SK-N-SH (cell line): ENCODE data around the gene LRRN1. TPM values are rescaled to one million over a fixed set of nuclear protein-coding genes. Genes with fewer than 3 reads are reported as not detected.

Experiments
- CTCF ChIA-PET: fragments of 300-600, 350-600 bp; formaldehyde crosslinking; extraction: SDS; loops from one replicate; lab custom pipeline; 2021; lab: Yijun Ruan, JAX
- POLR2A ChIA-PET: fragments of 350-600 bp; sonication (Branson Sonifier 250); formaldehyde crosslinking; extraction: SDS; loops from one replicate; lab custom pipeline; 2020; ENCODE audit warnings: antibody characterized with exemption, inconsistent platforms; lab: Yijun Ruan, JAX
- DNase-seq: peaks from one replicate; pipeline ENCODE4 v3.0.0; 2012
- H2AFZ ChIP-seq: fragments of 200-600 bp; sonication (generic); 2 replicates; pipeline ENCODE4 v1.8.1; 2016; ENCODE audit warnings: antibody characterized with exemption, mild to moderate bottlenecking, low read depth
- H3F3A ChIP-seq: fragments of 200-600 bp; sonication (generic); replicated peaks from 2 replicates; pipeline ENCODE3; 2016; ENCODE audit warnings: antibody characterized with exemption, mild to moderate bottlenecking; ENCODE audit not compliant: insufficient read depth
- H3K27ac ChIP-seq, 2 experiments: fragments of 200-500 bp in 1 of 2; fragments of 200-600 bp in 1 of 2; sonication (Bioruptor generic) in 1 of 2; sonication (generic), shearing (Covaris generic) in 1 of 2; 2 replicates each; pipeline versions ENCODE4 v1.5.1 to v1.6.1; 2014 to 2016; ENCODE audit warnings: low read depth in 2 of 2, inconsistent platforms in 1 of 2, low read length in 1 of 2, mild to moderate bottlenecking in 1 of 2, mixed read lengths in 1 of 2
- H3K27me3 ChIP-seq: fragments of 200-600 bp; sonication (generic), shearing (Covaris generic); 2 replicates; pipeline ENCODE4 v1.6.1; 2016; ENCODE audit warnings: mixed run types; ENCODE audit not compliant: insufficient read depth
- H3K36me3 ChIP-seq, 2 experiments: fragments of 200-500 bp in 1 of 2; fragments of 200-600 bp in 1 of 2; sonication (Bioruptor generic) in 1 of 2; sonication (generic) in 1 of 2; replicated peaks in 1 of 2; 2 replicates each; pipeline versions ENCODE3 to v1.5.1; 2014 to 2016; ENCODE audit warnings: low read length in 1 of 2, mild to moderate bottlenecking in 1 of 2; ENCODE audit not compliant: insufficient read depth in 2 of 2, control insufficient read depth in 1 of 2
- H3K4me1 ChIP-seq, 2 experiments: fragments of 200-500 bp in 1 of 2; fragments of 200-600 bp in 1 of 2; sonication (Bioruptor generic) in 1 of 2; sonication (generic), shearing (Covaris generic) in 1 of 2; 2 replicates each; pipeline versions ENCODE4 v1.5.1 to v1.6.1; 2014 to 2016; ENCODE audit warnings: low read depth in 1 of 2, low read length in 1 of 2, mixed run types in 1 of 2; ENCODE audit not compliant: insufficient read depth in 2 of 2, control insufficient read depth in 1 of 2
- H3K4me2 ChIP-seq: fragments of 200-600 bp; sonication (generic), shearing (Covaris generic); 2 replicates; pipeline ENCODE4 v1.6.1; 2017; ENCODE audit warnings: mixed run types
- H3K4me3 ChIP-seq, 2 experiments: fragments of 200-500 bp in 1 of 2; fragments of 200-600 bp in 1 of 2; sonication (Bioruptor generic) in 1 of 2; sonication (generic), shearing (Covaris generic) in 1 of 2; 2 replicates each; pipeline versions ENCODE4 v1.5.1 to v1.8.1; 2014 to 2016; ENCODE audit warnings: low read depth in 2 of 2, inconsistent platforms in 1 of 2, low read length in 1 of 2, mild to moderate bottlenecking in 1 of 2, mixed read lengths in 1 of 2, moderate library complexity in 1 of 2
- H3K79me2 ChIP-seq: fragments of 200-600 bp; sonication (generic); 2 replicates; pipeline ENCODE4 v1.8.1; 2017; ENCODE audit warnings: mild to moderate bottlenecking; ENCODE audit not compliant: insufficient read depth
- H3K9ac ChIP-seq: fragments of 200-600 bp; sonication (generic); 2 replicates; pipeline ENCODE4 v1.6.1; 2017; ENCODE audit warnings: mixed run types
- H3K9me2 ChIP-seq: fragments of 200-600 bp; sonication (generic); 2 replicates; pipeline ENCODE4 v1.6.1; 2017; ENCODE audit warnings: mixed run types
- H3K9me3 ChIP-seq: fragments of 200-600 bp; sonication (generic); 2 replicates; pipeline ENCODE4 v1.6.1; 2017; ENCODE audit warnings: mixed run types, mild to moderate bottlenecking, moderate library complexity
- H4K20me1 ChIP-seq: fragments of 200-600 bp; sonication (generic); 2 replicates; pipeline ENCODE4 v1.6.1; 2017; ENCODE audit warnings: mild to moderate bottlenecking, mixed run types; ENCODE audit not compliant: insufficient read depth
- CHD2 ChIP-seq: fragments of 150-350 bp; IDR thresholded peaks from 2 replicates; pipeline ENCODE4 v1.6.1; 2018; ENCODE audit warnings: low read length; ENCODE audit not compliant: partially characterized antibody
- EZH2phosphoT487 ChIP-seq: fragments of 200-600 bp; sonication (generic); IDR thresholded peaks from 2 replicates; pipeline ENCODE4 v1.6.1; 2017; ENCODE audit warnings: low read depth, mixed run types, mild to moderate bottlenecking, antibody characterized with exemption, moderate library complexity, borderline replicate concordance
- FOXJ3 ChIP-seq: sonication (generic); formaldehyde crosslinking; IDR thresholded peaks from 2 replicates; pipeline ENCODE4 v1.5.1; 2020; ENCODE audit warnings: mild to moderate bottlenecking, missing genetic modification reagents
- JUND ChIP-seq: IDR thresholded peaks from 2 replicates; pipeline ENCODE4 v1.4.0; 2012
- NRF1 ChIP-seq: IDR thresholded peaks from 2 replicates; pipeline ENCODE4 v1.6.1; 2012; ENCODE audit warnings: low read depth, mild to moderate bottlenecking, low read length
- POLR2AphosphoS5 ChIP-seq: IDR thresholded peaks from 2 replicates; pipeline ENCODE4 v1.6.1; 2012; ENCODE audit warnings: low read depth, low read length
- RAD21 ChIP-seq: IDR thresholded peaks from 2 replicates; pipeline ENCODE4 v1.6.1; 2012; ENCODE audit warnings: mild to moderate bottlenecking, low read length
- RFX5 ChIP-seq: IDR thresholded peaks from 2 replicates; pipeline ENCODE4 v1.6.1; 2012; ENCODE audit warnings: mild to moderate bottlenecking, improper control_type of control experiment, low read length
- SIN3A ChIP-seq: IDR thresholded peaks from 2 replicates; pipeline ENCODE4 v1.6.1; 2012; ENCODE audit warnings: low read depth, mild to moderate bottlenecking, low read length, moderate library complexity, borderline replicate concordance
- SMC3 ChIP-seq: IDR thresholded peaks from 2 replicates; pipeline ENCODE4 v1.6.1; 2012; ENCODE audit warnings: low read depth, low read length, improper control_type of control experiment
- TAF1 ChIP-seq: IDR thresholded peaks from 2 replicates; pipeline ENCODE4 v1.6.1; 2012; ENCODE audit warnings: low read depth, mild to moderate bottlenecking, low read length, moderate library complexity, borderline replicate concordance
- TCF12 ChIP-seq: IDR thresholded peaks from 2 replicates; pipeline ENCODE4 v1.4.0; 2012
- YY1 ChIP-seq: IDR thresholded peaks from 2 replicates; pipeline ENCODE4 v1.4.0; 2012; ENCODE audit warnings: low read depth, mild to moderate bottlenecking
- WGBS: methylation state at CpG from one replicate; pipeline ENCODE4 v1.1.6; 2017; ENCODE audit warnings: low lambda C conversion rate; 5-methylcytosine and 5-hydroxymethylcytosine counted together
- polyA plus RNA-seq, 3 experiments: library from polyadenylated mRNA; depleted of rRNA; stranded (reverse); fragments of >200 nt; gene quantifications; 2 replicates each; pipeline ENCODE4 v1.2.3, GENCODE V29; 2012
- TF ChIP-seq, protein P1 (sequence below): IDR thresholded peaks from 2 replicates; pipeline ENCODE4 v1.6.1; 2012; ENCODE audit warnings: mild to moderate bottlenecking, low read depth, low read length, moderate library complexity
- TF ChIP-seq, protein P2 (sequence below): fragments of 150-350 bp; IDR thresholded peaks from 2 replicates; pipeline ENCODE4 v1.6.1; 2017; ENCODE audit warnings: antibody characterized with exemption, low read length, low read depth, borderline replicate concordance
- TF ChIP-seq, protein P3 (sequence below): IDR thresholded peaks from 2 replicates; pipeline ENCODE4; 2012

LRRN1 gene
- polyA plus RNA-seq, 1 of the 3 experiments (the other 2 are of a cell fraction): 0.03 TPM

DNA sequence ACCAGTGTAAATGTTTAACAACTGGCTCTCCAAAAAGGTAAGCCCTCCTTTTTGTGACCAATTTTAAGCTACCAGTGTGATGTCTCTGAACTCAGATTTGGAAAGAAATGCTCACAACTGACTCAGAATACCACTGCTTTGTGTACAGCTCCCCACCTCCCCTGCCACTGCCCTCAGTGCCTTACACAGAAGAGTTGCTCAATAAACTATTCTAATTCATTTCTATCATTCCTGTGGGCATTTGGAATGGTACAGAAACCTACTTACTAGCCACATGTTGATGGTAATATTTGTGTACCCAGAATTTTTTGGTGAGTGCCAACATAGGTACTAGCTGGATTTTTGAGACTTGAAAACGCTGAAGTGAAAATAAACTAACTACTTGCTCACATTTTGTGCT is 16.0 kb downstream of the LRRN1 start:
- Histone ChIP-seq H3K27me3 (no peaks in the 10 kb centered on the region), H3K9ac (no peak overlapping the region), H3K9me3 (no peaks in the 10 kb centered on the region), H3K4me1 (no peaks in the 10 kb centered on the region), H3K27ac (no peak overlapping the region), H3K9me2 (no peaks in the 10 kb centered on the region), H2AFZ (no peak overlapping the region), H3K79me2 (no peaks in the 10 kb centered on the region), H3F3A (no peaks in the 10 kb centered on the region), H3K36me3 (no peaks in the 10 kb centered on the region), H3K4me3 (no peak overlapping the region), H3K4me2 (no peak overlapping the region), H4K20me1 (no peaks in the 10 kb centered on the region)
- WGBS: 19% methylated on average over 1 of the region's 1 CpG
- CTCF ChIA-PET: no interaction called here
- DNase-seq: no peak
- POLR2A ChIA-PET: no interaction called here
- TF ChIP-seq TAF1 (no peak), TCF12 (no peak), FOXJ3 (CRISPR knock-in tag) (no peak)
- TF ChIP-seq, protein P1, sequence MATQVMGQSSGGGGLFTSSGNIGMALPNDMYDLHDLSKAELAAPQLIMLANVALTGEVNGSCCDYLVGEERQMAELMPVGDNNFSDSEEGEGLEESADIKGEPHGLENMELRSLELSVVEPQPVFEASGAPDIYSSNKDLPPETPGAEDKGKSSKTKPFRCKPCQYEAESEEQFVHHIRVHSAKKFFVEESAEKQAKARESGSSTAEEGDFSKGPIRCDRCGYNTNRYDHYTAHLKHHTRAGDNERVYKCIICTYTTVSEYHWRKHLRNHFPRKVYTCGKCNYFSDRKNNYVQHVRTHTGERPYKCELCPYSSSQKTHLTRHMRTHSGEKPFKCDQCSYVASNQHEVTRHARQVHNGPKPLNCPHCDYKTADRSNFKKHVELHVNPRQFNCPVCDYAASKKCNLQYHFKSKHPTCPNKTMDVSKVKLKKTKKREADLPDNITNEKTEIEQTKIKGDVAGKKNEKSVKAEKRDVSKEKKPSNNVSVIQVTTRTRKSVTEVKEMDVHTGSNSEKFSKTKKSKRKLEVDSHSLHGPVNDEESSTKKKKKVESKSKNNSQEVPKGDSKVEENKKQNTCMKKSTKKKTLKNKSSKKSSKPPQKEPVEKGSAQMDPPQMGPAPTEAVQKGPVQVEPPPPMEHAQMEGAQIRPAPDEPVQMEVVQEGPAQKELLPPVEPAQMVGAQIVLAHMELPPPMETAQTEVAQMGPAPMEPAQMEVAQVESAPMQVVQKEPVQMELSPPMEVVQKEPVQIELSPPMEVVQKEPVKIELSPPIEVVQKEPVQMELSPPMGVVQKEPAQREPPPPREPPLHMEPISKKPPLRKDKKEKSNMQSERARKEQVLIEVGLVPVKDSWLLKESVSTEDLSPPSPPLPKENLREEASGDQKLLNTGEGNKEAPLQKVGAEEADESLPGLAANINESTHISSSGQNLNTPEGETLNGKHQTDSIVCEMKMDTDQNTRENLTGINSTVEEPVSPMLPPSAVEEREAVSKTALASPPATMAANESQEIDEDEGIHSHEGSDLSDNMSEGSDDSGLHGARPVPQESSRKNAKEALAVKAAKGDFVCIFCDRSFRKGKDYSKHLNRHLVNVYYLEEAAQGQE: no peak
- TF ChIP-seq, protein P2, sequence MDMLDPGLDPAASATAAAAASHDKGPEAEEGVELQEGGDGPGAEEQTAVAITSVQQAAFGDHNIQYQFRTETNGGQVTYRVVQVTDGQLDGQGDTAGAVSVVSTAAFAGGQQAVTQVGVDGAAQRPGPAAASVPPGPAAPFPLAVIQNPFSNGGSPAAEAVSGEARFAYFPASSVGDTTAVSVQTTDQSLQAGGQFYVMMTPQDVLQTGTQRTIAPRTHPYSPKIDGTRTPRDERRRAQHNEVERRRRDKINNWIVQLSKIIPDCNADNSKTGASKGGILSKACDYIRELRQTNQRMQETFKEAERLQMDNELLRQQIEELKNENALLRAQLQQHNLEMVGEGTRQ: no peak

DNA sequence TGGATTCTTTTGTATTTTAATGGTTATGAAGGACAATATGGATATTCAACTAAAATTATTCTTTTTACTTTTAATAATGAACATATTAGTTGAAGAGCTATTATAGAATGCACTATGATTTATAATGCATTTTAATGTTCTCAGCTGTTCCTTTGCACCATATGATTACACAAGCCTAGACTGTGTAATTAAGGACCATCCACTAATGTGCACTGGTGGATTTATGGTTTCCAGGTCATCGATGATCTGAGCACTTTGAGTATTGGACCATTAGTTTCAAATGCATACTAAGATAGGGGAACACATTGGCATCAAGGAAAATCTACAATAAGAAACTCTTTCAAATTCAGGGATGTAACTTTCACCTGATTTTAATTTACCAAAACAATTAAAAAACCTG is 16.8 kb downstream of the LRRN1 start:
- CTCF ChIA-PET: no interaction called here
- H3K36me3 ChIP-seq: no peaks in the 10 kb centered on the region
- DNase-seq: no peak
- H3K9me2 ChIP-seq: no peaks in the 10 kb centered on the region
- H3F3A ChIP-seq: no peaks in the 10 kb centered on the region
- 24% methylated on average over 1 of the region's 1 CpG for WGBS
- H2AFZ ChIP-seq: no peak overlapping the region
- no peaks in the 10 kb centered on the region for H3K79me2 ChIP-seq
- no peaks in the 10 kb centered on the region for H3K4me1 ChIP-seq
- H3K4me3 ChIP-seq: no peak overlapping the region
- H3K27me3 ChIP-seq: no peaks in the 10 kb centered on the region
- no peaks in the 10 kb centered on the region for H4K20me1 ChIP-seq
- no peak overlapping the region for H3K9ac ChIP-seq
- H3K4me2 ChIP-seq: no peak overlapping the region
- H3K27ac ChIP-seq: no peak overlapping the region
- TF ChIP-seq, protein P3, sequence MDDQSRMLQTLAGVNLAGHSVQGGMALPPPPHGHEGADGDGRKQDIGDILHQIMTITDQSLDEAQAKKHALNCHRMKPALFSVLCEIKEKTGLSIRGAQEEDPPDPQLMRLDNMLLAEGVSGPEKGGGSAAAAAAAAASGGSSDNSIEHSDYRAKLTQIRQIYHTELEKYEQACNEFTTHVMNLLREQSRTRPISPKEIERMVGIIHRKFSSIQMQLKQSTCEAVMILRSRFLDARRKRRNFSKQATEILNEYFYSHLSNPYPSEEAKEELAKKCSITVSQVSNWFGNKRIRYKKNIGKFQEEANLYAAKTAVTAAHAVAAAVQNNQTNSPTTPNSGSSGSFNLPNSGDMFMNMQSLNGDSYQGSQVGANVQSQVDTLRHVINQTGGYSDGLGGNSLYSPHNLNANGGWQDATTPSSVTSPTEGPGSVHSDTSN: no peak
- no peak for TF ChIP-seq CHD2
- TF ChIP-seq RFX5: no peak
- TF ChIP-seq RAD21: no peak
- TF ChIP-seq SMC3: no peak
- TF ChIP-seq TAF1: no peak
- TF ChIP-seq NRF1: no peak
- no peak for TF ChIP-seq YY1
- no peak for TF ChIP-seq SIN3A
- TF ChIP-seq FOXJ3 (CRISPR knock-in tag): no peak
- no peak for TF ChIP-seq EZH2phosphoT487
- no peak for TF ChIP-seq JUND
- TF ChIP-seq POLR2AphosphoS5: no peak
- TF ChIP-seq, all 33 proteins: peak for 0
- H3K9me3 ChIP-seq: no peaks in the 10 kb centered on the region
- POLR2A ChIA-PET: no interaction called here
